ENCODE data around the gene SLC7A14.

GRCh38 chr3:170419557-170420087 is 166.3 kb downstream of the SLC7A14 start:
- TF ChIP-seq, protein P1, sequence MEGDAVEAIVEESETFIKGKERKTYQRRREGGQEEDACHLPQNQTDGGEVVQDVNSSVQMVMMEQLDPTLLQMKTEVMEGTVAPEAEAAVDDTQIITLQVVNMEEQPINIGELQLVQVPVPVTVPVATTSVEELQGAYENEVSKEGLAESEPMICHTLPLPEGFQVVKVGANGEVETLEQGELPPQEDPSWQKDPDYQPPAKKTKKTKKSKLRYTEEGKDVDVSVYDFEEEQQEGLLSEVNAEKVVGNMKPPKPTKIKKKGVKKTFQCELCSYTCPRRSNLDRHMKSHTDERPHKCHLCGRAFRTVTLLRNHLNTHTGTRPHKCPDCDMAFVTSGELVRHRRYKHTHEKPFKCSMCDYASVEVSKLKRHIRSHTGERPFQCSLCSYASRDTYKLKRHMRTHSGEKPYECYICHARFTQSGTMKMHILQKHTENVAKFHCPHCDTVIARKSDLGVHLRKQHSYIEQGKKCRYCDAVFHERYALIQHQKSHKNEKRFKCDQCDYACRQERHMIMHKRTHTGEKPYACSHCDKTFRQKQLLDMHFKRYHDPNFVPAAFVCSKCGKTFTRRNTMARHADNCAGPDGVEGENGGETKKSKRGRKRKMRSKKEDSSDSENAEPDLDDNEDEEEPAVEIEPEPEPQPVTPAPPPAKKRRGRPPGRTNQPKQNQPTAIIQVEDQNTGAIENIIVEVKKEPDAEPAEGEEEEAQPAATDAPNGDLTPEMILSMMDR (conservative IDR thresholded peaks at IDR 0.05): no peak
- no peak for TF ChIP-seq ZFX (IDR thresholded peaks at IDR 0.05)

Measured in C4-2B (cell line).